K562 (cell line): ENCODE measurements around the gene EFNA2. TPM values are rescaled to one million over a fixed set of nuclear protein-coding genes. Genes with fewer than 3 reads are reported as not detected.

Experiments
- ARHGAP35 ChIP-seq: fragments of 450-650 bp; IDR thresholded peaks from 2 replicates; pipeline ENCODE4 v1.6.1; 2018; ENCODE audit not compliant: partially characterized antibody
- CBX2 ChIP-seq: fragments of 200-600 bp; sonication (generic); IDR thresholded peaks from one replicate; pipeline ENCODE4 v1.6.1; 2012; ENCODE audit warnings: mild to moderate bottlenecking, low read length, inconsistent platforms; ENCODE audit not compliant: insufficient read depth, poor library complexity, severe bottlenecking
- CXXC5 ChIP-seq: fragments of 250-450 bp; sonication (Bioruptor Pico); IDR thresholded peaks from 2 replicates; pipeline ENCODE4 v1.8.0; 2022; ENCODE audit warnings: inconsistent platforms, mild to moderate bottlenecking, moderate library complexity
- EGR1 ChIP-seq: fragments of 450-650 bp; conservative IDR thresholded peaks from 2 replicates; pipeline ENCODE4 v1.6.1; 2017; ENCODE audit warnings: mild to moderate bottlenecking
- EP300 ChIP-seq: IDR thresholded peaks from 2 replicates; pipeline ENCODE4 v1.6.1; 2012; ENCODE audit warnings: low read length, improper control_type of control experiment
- ESRRA ChIP-seq: fragments of 450-650 bp; IDR thresholded peaks from 2 replicates; pipeline ENCODE4 v1.6.1; 2014; ENCODE audit warnings: low read depth, mild to moderate bottlenecking, moderate library complexity, borderline replicate concordance
- HDAC6 ChIP-seq: IDR thresholded peaks from 2 replicates; pipeline ENCODE4 v1.6.1; 2012; ENCODE audit warnings: low read depth, mild to moderate bottlenecking, control low read depth, inconsistent platforms, low read length, moderate library complexity
- HMBOX1 ChIP-seq: sonication (generic); IDR thresholded peaks from 2 replicates; pipeline ENCODE4 v1.6.1; 2016
- MCM5 ChIP-seq: fragments of 450-650 bp; IDR thresholded peaks from 2 replicates; pipeline ENCODE4 v1.6.1; 2016; ENCODE audit warnings: low read depth
- MTA1 ChIP-seq: fragments of 450-650 bp; IDR thresholded peaks from 2 replicates; pipeline ENCODE4 v1.6.1; 2017; ENCODE audit warnings: borderline replicate concordance
- NKRF ChIP-seq: fragments of 450-650 bp; IDR thresholded peaks from 2 replicates; pipeline ENCODE4 v1.6.1; 2016; ENCODE audit warnings: borderline replicate concordance
- RFX1 ChIP-seq: fragments of 450-650 bp; IDR thresholded peaks from 2 replicates; pipeline ENCODE4 v1.6.1; 2016; ENCODE audit warnings: mild to moderate bottlenecking, moderate library complexity
- RFX5 ChIP-seq: IDR thresholded peaks from 2 replicates; pipeline ENCODE4 v1.6.1; 2011; ENCODE audit warnings: low read depth, mild to moderate bottlenecking, improper control_type of control experiment, low read length
- SMARCA4 ChIP-seq: fragments of 450-650 bp; IDR thresholded peaks from 2 replicates; pipeline ENCODE4 v1.6.1; 2016
- SMARCE1 ChIP-seq: fragments of 450-650 bp; IDR thresholded peaks from 2 replicates; pipeline ENCODE4 v1.7.1; 2016; ENCODE audit warnings: mild to moderate bottlenecking
- THAP12 ChIP-seq: fragments of 250-450 bp; sonication (Bioruptor Pico); IDR thresholded peaks from 2 replicates; pipeline ENCODE4 v1.9.0; 2021; ENCODE audit warnings: mild to moderate bottlenecking, inconsistent platforms
- ZBTB33 ChIP-seq: sonication (generic); formaldehyde crosslinking; IDR thresholded peaks from 2 replicates; pipeline ENCODE4 v1.8.1; 2023; ENCODE audit warnings: mild to moderate bottlenecking, missing genetic modification reagents
- ZC3H11A ChIP-seq: IDR thresholded peaks from 2 replicates; pipeline ENCODE4 v1.6.1; 2012; ENCODE audit warnings: low read depth, low read length, improper control_type of control experiment
- ZKSCAN3 ChIP-seq: fragments of 250-450 bp; sonication (Bioruptor Pico); IDR thresholded peaks from 2 replicates; pipeline ENCODE4 v1.4.0; 2020
- ZNF12 ChIP-seq: sonication (generic); formaldehyde crosslinking; IDR thresholded peaks from 2 replicates; pipeline ENCODE4 v1.4.0; 2020; ENCODE audit warnings: mild to moderate bottlenecking, missing genetic modification reagents
- ZNF133 ChIP-seq: fragments of 250-450 bp; sonication (Bioruptor Pico); IDR thresholded peaks from 2 replicates; pipeline ENCODE4 v1.4.0; 2020; ENCODE audit warnings: mild to moderate bottlenecking
- ZNF408 ChIP-seq: fragments of 250-450 bp; sonication (Bioruptor Pico); IDR thresholded peaks from 2 replicates; pipeline ENCODE4 v1.4.0; 2020; ENCODE audit warnings: low read depth, mild to moderate bottlenecking, moderate library complexity
- ZNF778 ChIP-seq: fragments of 450-650 bp; formaldehyde crosslinking; IDR thresholded peaks from 2 replicates; pipeline ENCODE4 v1.4.0; 2020; ENCODE audit warnings: mild to moderate bottlenecking, moderate library complexity
- polyA plus RNA-seq, 8 experiments: library from polyadenylated mRNA; depleted of rRNA in 4 of 8; stranded (reverse) in 5 of 8; unstranded in 3 of 8; fragments of >200 nt; fragmentation: Nextera tagmentation in 2 of 8; fragmentation: Illumina TruSeq in 1 of 8; extraction: Ambion mirVana in 2 of 8; extraction: Trizol in 1 of 8; gene quantifications; 2 replicates each; pipeline versions ENCODE4 v1.2.1 to v1.2.3, GENCODE V29; 2011 to 2014; ENCODE audit warnings: inconsistent platforms in 1 of 8, missing spikeins in 1 of 8
- total RNA-seq, 7 experiments: library from RNA; depleted of rRNA in 6 of 7; stranded (reverse); fragments of >200 nt in 6 of 7; fragmentation: Illumina TruSeq in 2 of 7; extraction: Trizol in 2 of 7; gene quantifications; 2 replicates each; pipeline versions ENCODE4 v1.2.1 to v1.2.3, GENCODE V29; 2011 to 2021; ENCODE audit warnings: low replicate concordance in 1 of 7

EFNA2 gene
- total and polyA plus RNA-seq, 9 of the 15 experiments (the other 6 are each of a cell fraction or from before 2014, with no cell fraction given) = 0.11 to 0.44 (median 0.15) TPM; not detected in 6

GRCh38 chr19:1264801-1265614 is 20.7 kb upstream of the EFNA2 start (continued):
- TF ChIP-seq ZBTB33 (CRISPR knock-in tag) (peak; percentile 87), ZC3H11A (no peak), ZNF133 (no peak), ZNF778 (CRISPR knock-in tag) (no peak), EP300 (0 out of 2 replicates have a peak, but pooled peaks have one; percentile 17), RFX5 (no peak), HDAC6 (no peak), ARHGAP35 (no peak), ZNF408 (CRISPR knock-in tag) (no peak), ZKSCAN3 (CRISPR knock-in tag) (no peak), MTA1 (0 out of 2 replicates have a peak, but pooled peaks have one; percentile 37), CXXC5 (CRISPR knock-in tag) (0 out of 2 replicates have a peak, but pooled peaks have one; percentile 18), ESRRA (no peak), HMBOX1 (no peak), RFX1 (peak; percentile 87), THAP12 (CRISPR knock-in tag) (no peak; the same call in 1 of the 2 replicates), SMARCE1 (peak; percentile 88), ZNF12 (CRISPR knock-in tag) (no peak), EGR1 (peak; percentile 16; the same call in 1 of the 2 replicates), SMARCA4 (peak; percentile 79), NKRF (no peak), CBX2 (no peak), MCM5 (no peak)
